Lung (tissue), 12 donors: ENCODE measurements around the gene MFAP5. TPM values are rescaled to one million over a fixed set of nuclear protein-coding genes. Genes with fewer than 3 reads are reported as not detected.

Source experiments
- ATAC-seq: fragments of 200-7000 bp; cut with Tn5 transposase; one replicate; pipeline ENCODE4 v1.9.1; 2020; ENCODE audit warnings: moderate number of reproducible peaks; ENCODE audit not compliant: insufficient read depth, low FRiP score
- DNase-seq, 3 donors: peaks; one replicate each; pipeline ENCODE4 v3.0.0-alpha.2; 2013 to 2017
- H3K27ac ChIP-seq, 2 donors: one replicate each; pipeline ENCODE4 v1.5.1; 2013; ENCODE audit warnings: mild to moderate bottlenecking in 2 of 2, moderate library complexity in 2 of 2, control low read depth in 1 of 2, inconsistent platforms in 1 of 2, low read depth in 1 of 2, low read length in 1 of 2
- H3K27me3 ChIP-seq, 3 donors: one replicate each; pipeline ENCODE4 v1.5.1; 2013; ENCODE audit warnings: low read length in 2 of 3; ENCODE audit not compliant: control insufficient read depth in 3 of 3, insufficient read depth in 3 of 3
- H3K36me3 ChIP-seq, 4 donors: one replicate each; pipeline ENCODE4 v1.5.1; 2013; ENCODE audit warnings: low read length in 4 of 4, mild to moderate bottlenecking in 1 of 4, moderate library complexity in 1 of 4; ENCODE audit not compliant: control insufficient read depth in 4 of 4, insufficient read depth in 4 of 4
- H3K4me1 ChIP-seq, 5 donors: one replicate each; pipeline ENCODE4 v1.5.1; 2013; ENCODE audit warnings: low read length in 5 of 5, mild to moderate bottlenecking in 2 of 5, moderate library complexity in 1 of 5; ENCODE audit not compliant: control insufficient read depth in 5 of 5, insufficient read depth in 5 of 5
- H3K4me3 ChIP-seq: one replicate; pipeline ENCODE4 v1.5.1; 2013; ENCODE audit warnings: mild to moderate bottlenecking, control low read depth, moderate library complexity
- H3K9ac ChIP-seq, 2 donors: one replicate each; pipeline ENCODE4 v1.5.1; 2013; ENCODE audit warnings: low read length in 2 of 2, control low read depth in 1 of 2; ENCODE audit not compliant: insufficient read depth in 1 of 2
- H3K9me3 ChIP-seq, 4 donors: one replicate each; pipeline ENCODE4 v1.5.1; 2013; ENCODE audit warnings: low read length in 3 of 4, mild to moderate bottlenecking in 1 of 4, moderate library complexity in 1 of 4; ENCODE audit not compliant: control insufficient read depth in 4 of 4, insufficient read depth in 3 of 4
- WGBS, 2 donors: extraction: QIAGEN DNeasy Blood & Tissue Kit; methylation state at CpG; one replicate each; pipeline ENCODE4 v1.1.7; 2013; 5-methylcytosine and 5-hydroxymethylcytosine counted together
- polyA plus RNA-seq, 2 donors: library from polyadenylated mRNA; stranded (reverse); fragments of 200-250 nt; gene quantifications; one replicate each; pipeline ENCODE4 v1.2.1, GENCODE V29; 2013
- total RNA-seq, 2 donors: library from RNA; depleted of rRNA in 1 of 2; stranded (reverse); fragments of >200 nt in 1 of 2; gene quantifications; one replicate each; pipeline ENCODE4 v1.2.1, GENCODE V29; 2014 to 2021
- TF ChIP-seq, protein P1 (sequence below): IDR thresholded peaks from 2 replicates; pipeline ENCODE4 v1.5.1; 2012; ENCODE audit warnings: mild to moderate bottlenecking; ENCODE audit errors: control extremely low read depth, extremely low read depth
- donor health status: control.
- donor health status: control.
- donor health status: Bipolar disorder and iron deficiency.
- donor health status: healthy.
- donor health status: DM: yes; HTN: yes; CAD: no.

The MFAP5 gene
- total and polyA plus RNA-seq, 4 donors, result 1.6 to 10.0 (median 3.5) TPM

DNA sequence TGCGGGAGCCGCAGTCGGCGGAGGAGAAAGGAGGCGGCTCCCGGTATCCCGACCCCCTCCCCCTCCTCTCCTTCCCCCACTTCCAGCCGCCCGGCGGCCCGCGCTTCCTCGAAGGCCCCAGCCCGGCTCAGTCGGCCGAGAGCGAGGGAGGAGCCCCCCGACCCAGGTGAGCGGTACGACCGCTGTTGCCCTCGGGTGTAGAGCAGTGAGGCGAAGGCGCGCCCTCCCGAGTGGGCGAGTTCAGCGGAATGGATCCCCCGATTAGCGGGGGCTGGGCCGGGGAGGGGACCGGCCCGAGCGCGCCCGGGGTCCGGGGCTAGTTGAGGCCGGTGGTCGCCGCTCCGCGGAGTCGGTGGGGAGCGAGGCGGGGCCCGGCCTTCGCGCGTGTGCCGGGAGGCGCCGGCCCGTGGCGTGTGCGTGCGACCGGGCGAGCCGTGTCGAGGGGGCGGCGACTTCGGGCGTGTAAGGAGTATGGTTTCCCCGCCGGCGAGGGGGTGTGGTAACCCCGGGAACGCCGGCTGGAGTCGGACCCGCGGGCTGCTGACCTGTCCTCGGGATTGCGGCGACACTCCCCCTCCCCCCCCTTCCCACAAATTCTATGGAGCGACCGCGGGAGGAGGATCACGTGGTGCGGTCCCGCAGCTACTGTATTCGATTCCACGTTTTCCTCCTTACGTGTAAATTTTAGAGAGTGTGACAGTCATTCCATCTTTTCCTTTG, 35.7 kb upstream of the MFAP5 start:
- H3K9ac ChIP-seq, result peak overlapping the region; percentile 71 to 91
- 1% methylated on average over 64 to 85 of the region's 85 CpGs for WGBS, 2 donors
- DNase-seq (peak; percentile 62 to 73 (median 70)), ATAC-seq (peak; percentile 75)
- peak overlapping the region; percentile 99 for H3K4me3 ChIP-seq
- TF ChIP-seq, protein P1, sequence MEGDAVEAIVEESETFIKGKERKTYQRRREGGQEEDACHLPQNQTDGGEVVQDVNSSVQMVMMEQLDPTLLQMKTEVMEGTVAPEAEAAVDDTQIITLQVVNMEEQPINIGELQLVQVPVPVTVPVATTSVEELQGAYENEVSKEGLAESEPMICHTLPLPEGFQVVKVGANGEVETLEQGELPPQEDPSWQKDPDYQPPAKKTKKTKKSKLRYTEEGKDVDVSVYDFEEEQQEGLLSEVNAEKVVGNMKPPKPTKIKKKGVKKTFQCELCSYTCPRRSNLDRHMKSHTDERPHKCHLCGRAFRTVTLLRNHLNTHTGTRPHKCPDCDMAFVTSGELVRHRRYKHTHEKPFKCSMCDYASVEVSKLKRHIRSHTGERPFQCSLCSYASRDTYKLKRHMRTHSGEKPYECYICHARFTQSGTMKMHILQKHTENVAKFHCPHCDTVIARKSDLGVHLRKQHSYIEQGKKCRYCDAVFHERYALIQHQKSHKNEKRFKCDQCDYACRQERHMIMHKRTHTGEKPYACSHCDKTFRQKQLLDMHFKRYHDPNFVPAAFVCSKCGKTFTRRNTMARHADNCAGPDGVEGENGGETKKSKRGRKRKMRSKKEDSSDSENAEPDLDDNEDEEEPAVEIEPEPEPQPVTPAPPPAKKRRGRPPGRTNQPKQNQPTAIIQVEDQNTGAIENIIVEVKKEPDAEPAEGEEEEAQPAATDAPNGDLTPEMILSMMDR, result no peak
- no peaks in the 10 kb centered on the region for H3K36me3 ChIP-seq
- H3K4me1 ChIP-seq, result peaks cover 0 to 39% (median 3%) of the 10 kb centered on the region in 5 donors
- H3K27ac ChIP-seq, result peak overlapping the region; percentile 79 to 98
- no peaks in the 10 kb centered on the region for H3K27me3 ChIP-seq
- H3K9me3 ChIP-seq, result no peaks in the 10 kb centered on the region

DNA sequence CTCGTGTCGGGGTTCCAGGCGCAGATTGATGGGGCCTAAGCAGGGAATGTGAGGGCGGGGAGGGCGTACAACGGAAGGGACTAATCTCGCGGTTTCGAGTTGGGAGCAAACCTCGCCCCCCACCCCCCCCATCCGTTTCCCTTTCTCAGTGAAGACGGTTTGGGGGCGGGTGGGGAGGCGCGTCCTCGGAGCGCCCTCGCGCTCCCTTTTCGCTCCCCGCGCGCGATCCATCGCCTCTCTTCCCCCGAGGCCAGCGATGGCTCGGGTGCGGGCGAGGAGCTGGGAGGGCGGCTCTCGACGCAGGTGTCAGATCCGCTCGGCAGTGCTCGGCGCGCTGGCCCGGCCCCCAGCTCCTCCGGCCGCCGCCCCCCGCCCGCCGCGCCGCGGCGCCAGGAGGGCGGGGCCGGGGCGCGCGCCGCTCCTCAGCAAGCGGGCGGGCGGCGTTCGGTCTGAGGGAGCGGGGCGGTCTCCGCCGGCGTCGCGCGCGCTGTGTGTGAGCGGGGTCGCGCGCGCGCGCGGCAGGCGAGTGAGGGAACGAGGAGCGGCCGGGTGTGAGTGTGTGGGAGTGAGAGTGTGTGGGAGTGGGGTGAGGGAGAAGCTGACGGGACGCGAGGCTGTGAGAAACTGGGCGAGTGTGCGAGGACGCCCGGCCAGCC, 35.0 kb upstream of the MFAP5 start, which contains the start of gene RIMKLB:
TSS of gene RIMKLB (plus strand) at position 516 of the 656 bp plus-strand sequence. CDS start 15,876 bp downstream, outside the sequence.
- H3K4me1 ChIP-seq, result peaks cover under 1 to 43% (median 4%) of the 10 kb centered on the region in 5 donors
- H3K9me3 ChIP-seq, result no peaks in the 10 kb centered on the region
- no peaks in the 10 kb centered on the region for H3K36me3 ChIP-seq
- peak; percentile 93 for ATAC-seq
- peak; percentile 89 to 94 (median 91) for DNase-seq
- peak within 1 kb of the TSS; percentile 85 to 98 for H3K27ac ChIP-seq
- TF ChIP-seq, protein P1, result no peak
- 0 to 1% methylated on average over 55 to 88 of the region's 88 CpGs for WGBS, 2 donors
- H3K27me3 ChIP-seq, result no peaks in the 10 kb centered on the region
- peak within 1 kb of the TSS; percentile 99 for H3K4me3 ChIP-seq
- peak within 1 kb of the TSS; percentile 86 to 91 for H3K9ac ChIP-seq

GRCh38 chr12:8697120-8697475, 34.5 kb upstream of the MFAP5 start:
- Histone ChIP-seq H3K27me3 (no peaks in the 10 kb centered on the region), H3K9ac (peak overlapping the region; percentile 76 to 86), H3K36me3 (no peaks in the 10 kb centered on the region), H3K27ac (peak overlapping the region; percentile 85 to 94), H3K4me3 (peak overlapping the region; percentile 99), H3K4me1 (peaks cover 2 to 42% (median 9%) of the 10 kb centered on the region in 5 donors), H3K9me3 (no peaks in the 10 kb centered on the region)
- DNase-seq (peak; percentile 66 to 88 (median 82)), ATAC-seq (peak; percentile 1)
- 0 to 1% methylated on average over 21 of the region's 21 CpGs for WGBS, 2 donors
- TF ChIP-seq, protein P1, result no peak
